GM13976 (cell line): ENCODE results near the gene MSL1.

Experiments
- DNase-seq: peaks from one replicate; pipeline ENCODE4 v3.0.0; 2012; ENCODE audit warnings: low spot score
- CTCF ChIP-seq: IDR thresholded peaks from 2 replicates; pipeline ENCODE4 v1.5.1; 2012; ENCODE audit warnings: borderline replicate concordance, mild to moderate bottlenecking; ENCODE audit not compliant: insufficient read depth; ENCODE audit errors: extremely low read depth, missing control alignments, control extremely low read depth
- in situ Hi-C: fragments of 300-500 bp; cut with MboI; formaldehyde crosslinking; loops from one replicate; pipeline ENCODE4 v1.12.0; 2022; ENCODE audit warnings: low sequenced_read_pairs, mixed read lengths, inconsistent platforms; ENCODE audit not compliant: unreplicated experiment

MSL1 gene

DNA sequence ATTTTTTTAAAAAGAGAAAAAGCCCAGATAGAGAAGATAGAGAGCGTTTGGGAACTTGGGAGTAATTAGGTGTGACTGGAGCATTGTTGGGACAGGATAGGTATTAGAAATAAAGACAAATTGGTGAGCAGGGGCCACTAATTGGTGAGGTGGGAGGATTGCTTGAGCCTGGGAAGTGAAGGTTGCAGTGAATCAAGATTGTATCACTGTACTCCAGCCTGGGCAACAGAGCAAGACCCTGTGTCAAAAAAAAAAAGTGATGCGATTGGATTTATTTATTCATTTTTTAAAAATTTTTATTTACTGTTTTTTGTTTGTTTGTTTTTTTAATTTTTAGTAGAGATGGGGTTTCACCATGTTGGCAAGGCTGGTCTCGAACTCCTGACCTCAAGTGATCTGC, 23.7 kb downstream of the MSL1 start:
- in situ Hi-C loops = no loop called here
- no peak for DNase-seq
- TF ChIP-seq CTCF = no peak

DNA sequence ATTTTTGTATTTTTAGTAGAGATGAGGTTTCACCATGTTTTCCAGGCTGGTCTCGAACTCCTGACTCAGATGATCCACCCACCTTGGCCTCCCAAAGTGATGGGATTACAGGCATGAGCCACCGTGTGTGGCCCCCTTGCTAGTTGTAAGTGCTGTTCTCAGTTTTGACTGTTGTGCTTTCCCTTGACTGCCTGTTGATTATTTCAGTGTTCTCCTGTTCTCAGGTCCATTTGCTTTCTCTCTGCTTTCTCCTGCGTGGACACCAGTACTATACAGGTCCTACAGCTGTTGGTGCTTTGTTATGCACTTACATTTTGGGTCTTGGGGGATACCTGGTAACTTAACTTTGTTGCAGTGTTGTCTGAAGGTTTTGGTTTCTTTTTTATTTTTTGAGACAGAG, 26.8 kb downstream of the MSL1 start:
- DNase-seq = no peak
- in situ Hi-C loops = no loop called here
- TF ChIP-seq CTCF = no peak

DNA sequence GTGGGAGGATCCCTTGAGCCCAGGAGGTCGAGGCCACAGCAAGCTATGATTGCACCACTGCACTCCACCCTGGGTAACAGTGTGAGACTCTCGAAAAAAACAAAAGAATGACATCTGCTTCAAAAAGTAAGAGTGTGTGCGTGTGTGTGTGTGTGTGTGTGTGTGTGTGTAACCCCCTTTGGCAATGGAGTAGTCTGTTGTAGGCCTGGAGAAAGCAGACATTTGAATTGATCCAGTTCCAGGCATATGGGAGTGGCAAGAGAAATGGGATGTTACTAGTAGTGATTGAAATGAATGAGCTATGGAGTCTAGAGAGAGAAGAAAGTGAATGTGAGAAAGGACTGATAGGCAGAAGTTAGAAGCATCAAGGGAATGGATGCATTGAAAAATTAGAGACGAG, 28.5 kb downstream of the MSL1 start:
- no peak for TF ChIP-seq CTCF
- in situ Hi-C loops = no loop called here

DNA sequence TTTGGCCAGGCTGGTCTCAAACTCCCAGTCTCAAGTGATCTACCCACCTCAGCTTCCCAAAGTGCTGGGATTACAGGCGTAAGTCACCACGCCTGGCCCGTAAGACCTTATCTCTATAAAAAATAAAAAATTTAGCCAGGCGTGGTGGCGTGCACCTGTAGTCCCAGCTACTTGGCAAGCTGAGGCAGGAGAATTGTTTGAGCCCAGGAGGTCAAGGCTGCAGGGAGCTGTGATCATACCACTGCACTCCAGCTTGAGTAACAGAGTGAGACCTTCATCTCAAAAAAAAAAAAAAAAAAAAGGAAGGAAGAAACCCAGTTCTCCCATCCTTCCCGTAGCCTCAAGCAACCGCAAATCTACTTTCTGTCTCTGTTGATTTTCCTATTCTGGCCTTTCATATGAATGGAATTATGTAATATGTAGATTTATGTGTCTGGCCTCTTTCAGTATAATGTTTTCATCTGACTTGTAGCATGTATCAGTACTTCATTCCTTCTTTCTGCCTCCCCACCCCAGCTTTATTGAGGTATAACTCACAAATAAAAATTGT, 29.7 kb downstream of the MSL1 start:
- TF ChIP-seq CTCF = no peak
- DNase-seq = no peak
- in situ Hi-C loops = no loop called here

More for the DNA sequence above, 28.5 kb downstream of the MSL1 start:
- no peak for DNase-seq

- no peak for TF ChIP-seq CTCF
- DNase-seq = no peak
- in situ Hi-C loops = no loop called here
Observed at GRCh38 chr17:40153603-40154236, 31.9 kb downstream of the MSL1 start.

GRCh38 chr17:40157973-40158372, 36.2 kb downstream of the MSL1 start:
- in situ Hi-C loops = no loop called here
- TF ChIP-seq CTCF = no peak
- DNase-seq = no peak
